HCT116 (cell line): ENCODE results near the gene DARS1.

Source experiments
- EGR1 ChIP-seq: IDR thresholded peaks from 2 replicates; pipeline ENCODE4 v1.6.1; 2012; ENCODE audit warnings: low read depth
- EZH2 ChIP-seq: fragments of 200-600 bp; sonication (generic); IDR thresholded peaks from 2 replicates; pipeline ENCODE4 v1.6.1; 2017; ENCODE audit warnings: antibody characterized with exemption, mixed run types
- EZH2phosphoT487 ChIP-seq: fragments of 200-600 bp; IDR thresholded peaks from 2 replicates; pipeline ENCODE4 v1.6.1; 2018; ENCODE audit warnings: antibody characterized with exemption, borderline replicate concordance
- POLR2A ChIP-seq: IDR thresholded peaks from 2 replicates; pipeline ENCODE4 v1.7.0; 2011; ENCODE audit warnings: borderline replicate concordance; ENCODE audit not compliant: insufficient read depth, insufficient read length; ENCODE audit errors: extremely low read depth
- POLR2AphosphoS5 ChIP-seq: IDR thresholded peaks from 2 replicates; pipeline ENCODE4 v1.6.1; 2011; ENCODE audit warnings: mild to moderate bottlenecking, low read depth, low read length, moderate library complexity
- RAD21 ChIP-seq: IDR thresholded peaks from 2 replicates; pipeline ENCODE4 v1.6.1; 2012; ENCODE audit warnings: low read depth, mild to moderate bottlenecking
- REST ChIP-seq: IDR thresholded peaks from 2 replicates; pipeline ENCODE4 v1.6.1; 2012; ENCODE audit warnings: low read depth
- YY1 ChIP-seq: IDR thresholded peaks from 2 replicates; pipeline ENCODE4 v1.6.1; 2011; ENCODE audit warnings: low read length, low read depth, moderate library complexity, mild to moderate bottlenecking; ENCODE audit not compliant: insufficient replicate concordance; ENCODE audit errors: extremely low read depth
- ZBTB33 ChIP-seq: IDR thresholded peaks from 2 replicates; pipeline ENCODE4 v1.6.1; 2011; ENCODE audit warnings: mild to moderate bottlenecking, low read length, moderate library complexity; ENCODE audit not compliant: insufficient replicate concordance; ENCODE audit errors: extremely low read depth
- ZFX ChIP-seq: fragments of 450-650 bp; IDR thresholded peaks from 2 replicates; pipeline ENCODE4 v1.6.1; 2017
- TF ChIP-seq, protein P1 (sequence below), 3 experiments: fragments of 200-600 bp in 1 of 3; sonication (generic) in 1 of 3; IDR thresholded peaks in 2 of 3; conservative IDR thresholded peaks in 1 of 3; 2 replicates each; pipeline ENCODE4 v1.5.1; 2012 to 2017; ENCODE audit warnings: low read depth in 2 of 3, low read length in 2 of 3, antibody characterized with exemption in 1 of 3, borderline replicate concordance in 1 of 3, control low read depth in 1 of 3, mild to moderate bottlenecking in 1 of 3, mixed read lengths in 1 of 3, mixed run types in 1 of 3, moderate library complexity in 1 of 3; ENCODE audit not compliant: insufficient read depth in 1 of 3
- TF ChIP-seq, protein P2 (sequence below): IDR thresholded peaks from 2 replicates; pipeline ENCODE4 v1.6.1; 2012

DNA sequence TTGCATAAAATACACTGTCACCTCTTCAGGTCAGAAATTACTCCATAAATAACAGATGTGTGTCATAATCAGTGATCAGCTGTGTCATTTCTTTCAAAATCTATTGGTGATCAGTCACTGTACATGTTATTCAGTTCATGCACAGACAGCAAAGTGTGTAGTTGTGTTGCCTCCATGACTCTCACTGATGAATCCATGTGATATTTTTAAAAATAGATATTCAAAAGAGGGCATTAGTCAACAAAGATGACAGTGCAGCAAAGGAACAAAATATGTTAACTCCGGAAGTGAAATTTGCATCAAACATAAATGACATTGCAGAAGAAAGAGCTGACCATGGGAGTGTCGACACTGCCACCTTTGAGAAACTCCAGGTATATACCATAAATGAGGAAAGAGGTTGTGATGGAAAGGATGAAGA is 92.0 kb downstream of the DARS1 start:
- TF ChIP-seq RAD21: no peak
- TF ChIP-seq, protein P1, sequence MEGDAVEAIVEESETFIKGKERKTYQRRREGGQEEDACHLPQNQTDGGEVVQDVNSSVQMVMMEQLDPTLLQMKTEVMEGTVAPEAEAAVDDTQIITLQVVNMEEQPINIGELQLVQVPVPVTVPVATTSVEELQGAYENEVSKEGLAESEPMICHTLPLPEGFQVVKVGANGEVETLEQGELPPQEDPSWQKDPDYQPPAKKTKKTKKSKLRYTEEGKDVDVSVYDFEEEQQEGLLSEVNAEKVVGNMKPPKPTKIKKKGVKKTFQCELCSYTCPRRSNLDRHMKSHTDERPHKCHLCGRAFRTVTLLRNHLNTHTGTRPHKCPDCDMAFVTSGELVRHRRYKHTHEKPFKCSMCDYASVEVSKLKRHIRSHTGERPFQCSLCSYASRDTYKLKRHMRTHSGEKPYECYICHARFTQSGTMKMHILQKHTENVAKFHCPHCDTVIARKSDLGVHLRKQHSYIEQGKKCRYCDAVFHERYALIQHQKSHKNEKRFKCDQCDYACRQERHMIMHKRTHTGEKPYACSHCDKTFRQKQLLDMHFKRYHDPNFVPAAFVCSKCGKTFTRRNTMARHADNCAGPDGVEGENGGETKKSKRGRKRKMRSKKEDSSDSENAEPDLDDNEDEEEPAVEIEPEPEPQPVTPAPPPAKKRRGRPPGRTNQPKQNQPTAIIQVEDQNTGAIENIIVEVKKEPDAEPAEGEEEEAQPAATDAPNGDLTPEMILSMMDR (IDR thresholded peaks at IDR 0.05 in 2 of 3, conservative IDR thresholded peaks at IDR 0.05 in 1 of 3; ENCODE audit: borderline replicate concordance in 1 of 3, insufficient read depth in 1 of 3, low read depth in 2 of 3, low read length in 2 of 3): no peak
- no peak for TF ChIP-seq EZH2
- TF ChIP-seq YY1: no peak
- TF ChIP-seq EGR1: no peak
- no peak for TF ChIP-seq POLR2A
- no peak for TF ChIP-seq POLR2AphosphoS5
- TF ChIP-seq EZH2phosphoT487: no peak
- TF ChIP-seq ZFX: no peak
- no peak for TF ChIP-seq REST
- no peak for TF ChIP-seq ZBTB33
- TF ChIP-seq, protein P2, sequence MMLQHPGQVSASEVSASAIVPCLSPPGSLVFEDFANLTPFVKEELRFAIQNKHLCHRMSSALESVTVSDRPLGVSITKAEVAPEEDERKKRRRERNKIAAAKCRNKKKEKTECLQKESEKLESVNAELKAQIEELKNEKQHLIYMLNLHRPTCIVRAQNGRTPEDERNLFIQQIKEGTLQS: no peak
